Measurements from ENCODE around the gene SEMA4G.

DNA sequence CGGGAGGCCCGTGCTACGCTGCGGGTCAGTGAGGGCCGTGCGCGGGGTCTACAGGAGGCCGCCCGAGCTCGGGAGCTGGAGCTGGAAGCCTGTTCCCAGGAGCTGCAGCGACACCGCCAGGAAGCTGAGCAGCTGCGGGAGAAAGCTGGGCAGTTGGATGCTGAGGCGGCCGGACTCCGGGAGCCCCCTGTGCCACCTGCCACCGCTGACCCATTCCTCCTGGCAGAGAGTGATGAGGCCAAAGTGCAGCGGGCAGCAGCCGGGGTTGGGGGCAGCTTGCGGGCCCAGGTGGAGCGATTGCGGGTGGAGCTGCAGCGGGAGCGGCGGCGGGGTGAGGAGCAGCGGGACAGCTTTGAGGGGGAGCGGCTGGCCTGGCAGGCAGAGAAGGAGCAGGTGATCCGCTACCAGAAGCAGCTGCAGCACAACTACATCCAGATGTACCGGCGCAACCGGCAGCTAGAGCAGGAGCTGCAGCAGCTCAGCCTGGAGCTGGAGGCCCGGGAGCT is 37.3 kb downstream of the SEMA4G start:
- TF ChIP-seq, protein P1, sequence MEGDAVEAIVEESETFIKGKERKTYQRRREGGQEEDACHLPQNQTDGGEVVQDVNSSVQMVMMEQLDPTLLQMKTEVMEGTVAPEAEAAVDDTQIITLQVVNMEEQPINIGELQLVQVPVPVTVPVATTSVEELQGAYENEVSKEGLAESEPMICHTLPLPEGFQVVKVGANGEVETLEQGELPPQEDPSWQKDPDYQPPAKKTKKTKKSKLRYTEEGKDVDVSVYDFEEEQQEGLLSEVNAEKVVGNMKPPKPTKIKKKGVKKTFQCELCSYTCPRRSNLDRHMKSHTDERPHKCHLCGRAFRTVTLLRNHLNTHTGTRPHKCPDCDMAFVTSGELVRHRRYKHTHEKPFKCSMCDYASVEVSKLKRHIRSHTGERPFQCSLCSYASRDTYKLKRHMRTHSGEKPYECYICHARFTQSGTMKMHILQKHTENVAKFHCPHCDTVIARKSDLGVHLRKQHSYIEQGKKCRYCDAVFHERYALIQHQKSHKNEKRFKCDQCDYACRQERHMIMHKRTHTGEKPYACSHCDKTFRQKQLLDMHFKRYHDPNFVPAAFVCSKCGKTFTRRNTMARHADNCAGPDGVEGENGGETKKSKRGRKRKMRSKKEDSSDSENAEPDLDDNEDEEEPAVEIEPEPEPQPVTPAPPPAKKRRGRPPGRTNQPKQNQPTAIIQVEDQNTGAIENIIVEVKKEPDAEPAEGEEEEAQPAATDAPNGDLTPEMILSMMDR (IDR thresholded peaks at IDR 0.05) = no peak
- no peak for TF ChIP-seq POLR2A (IDR thresholded peaks at IDR 0.05)
